Erythroblast (primary cell): ENCODE results near the gene NNMT.

ENCODE experiments used
- GATA1 ChIP-seq: IDR thresholded peaks from 2 replicates; pipeline ENCODE4 v1.6.1; 2011; ENCODE audit warnings: low read depth, mild to moderate bottlenecking, control low read depth, low read length, moderate library complexity
- POLR2A ChIP-seq: IDR thresholded peaks from 2 replicates; pipeline ENCODE4 v1.6.1; 2011; ENCODE audit warnings: mild to moderate bottlenecking, low read length

GRCh38 chr11:114319716-114320328 is 23.6 kb downstream of the NNMT start:
- TF ChIP-seq POLR2A (no peak), GATA1 (no peak)
